Caco-2 (cell line): ENCODE measurements around the gene APBB1IP. TPM values are rescaled to one million over a fixed set of nuclear protein-coding genes. Genes with fewer than 3 reads are reported as not detected.

Experiments
- BruUV-seq: library from RNA; stranded (reverse); fragments of 400-500 nt; replicated peaks from 2 replicates; lab custom pipeline; 2021; lab: Mats Ljungman, UMichigan
- CTCF ChIA-PET: fragments of 300-600 bp; sonication (Branson Sonifier 250); formaldehyde crosslinking; loops from one replicate; lab custom pipeline; 2022; ENCODE audit warnings: antibody characterized with exemption; lab: Charles Lee
- POLR2A ChIA-PET: fragments of 300-600 bp; sonication (Branson Sonifier 250); formaldehyde crosslinking; loops from one replicate; lab custom pipeline; 2022; ENCODE audit warnings: antibody characterized with exemption; lab: Charles Lee
- DNase-seq, 2 experiments: peaks; one replicate each; pipeline versions ENCODE4 v3.0.0 to v3.0.0-alpha.2; 2020 to 2022
- H3K27me3 ChIP-seq: replicated peaks from 2 replicates; pipeline ENCODE4 v1.6.0; 2011; ENCODE audit warnings: low read length; ENCODE audit not compliant: control insufficient read depth, insufficient read depth
- H3K36me3 ChIP-seq: 2 replicates; pipeline ENCODE4 v1.5.1; 2011; ENCODE audit warnings: low read length; ENCODE audit not compliant: control insufficient read depth, insufficient read depth
- H3K4me1 ChIP-seq: fragments of 250-450 bp; sonication (Bioruptor Pico); 2 replicates; pipeline ENCODE4 v1.5.1; 2020; ENCODE audit warnings: mild to moderate bottlenecking
- H3K4me3 ChIP-seq: 2 replicates; pipeline ENCODE4 v1.5.1; 2011; ENCODE audit warnings: low read depth, mild to moderate bottlenecking, control low read depth, low read length
- H3K9me3 ChIP-seq: fragments of 250-450 bp; sonication (Bioruptor Pico); 2 replicates; pipeline ENCODE4 v1.5.1; 2020; ENCODE audit warnings: mild to moderate bottlenecking, moderate library complexity
- H3K27ac Mint-ChIP-seq: one replicate; pipeline ENCODE4 v1.8.0; 2022; ENCODE audit warnings: mixed read lengths; ENCODE audit not compliant: unreplicated experiment
- H3K27me3 Mint-ChIP-seq: one replicate; pipeline ENCODE4 v1.8.0; 2022; ENCODE audit warnings: mixed read lengths; ENCODE audit not compliant: insufficient read depth, unreplicated experiment
- H3K36me3 Mint-ChIP-seq: one replicate; pipeline ENCODE4 v1.8.0; 2022; ENCODE audit warnings: mild to moderate bottlenecking, mixed read lengths; ENCODE audit not compliant: insufficient read depth, unreplicated experiment
- H3K4me1 Mint-ChIP-seq: one replicate; pipeline ENCODE4 v1.8.0; 2022; ENCODE audit warnings: low read depth, mixed read lengths; ENCODE audit not compliant: unreplicated experiment
- H3K4me3 Mint-ChIP-seq: one replicate; pipeline ENCODE4 v1.8.0; 2022; ENCODE audit warnings: mild to moderate bottlenecking, moderate library complexity, mixed read lengths; ENCODE audit not compliant: unreplicated experiment
- H3K9me3 Mint-ChIP-seq: one replicate; pipeline ENCODE4 v1.8.0; 2022; ENCODE audit warnings: mixed read lengths; ENCODE audit not compliant: unreplicated experiment
- intact Hi-C: fragments of 100-400 bp; cut with micrococcal nuclease; formaldehyde crosslinking; loops from one replicate; pipeline ENCODE4 v1.10.0; 2022; ENCODE audit not compliant: unreplicated experiment
- total RNA-seq: library from RNA; stranded (reverse); gene quantifications from 2 replicates; pipeline ENCODE4 v1.2.3, GENCODE V29; 2022
- TF ChIP-seq, protein P1 (sequence below), 2 experiments: fragments of 200-600 bp in 1 of 2; IDR thresholded peaks; 1 replicate in 1 of 2; 2 replicates in 1 of 2; pipeline versions ENCODE4 v1.5.1 to v1.8.0; 2011 to 2022; ENCODE audit warnings: antibody characterized with exemption in 1 of 2, control low read depth in 1 of 2, inconsistent platforms in 1 of 2, low read depth in 1 of 2, low read length in 1 of 2, mild to moderate bottlenecking in 1 of 2, moderate library complexity in 1 of 2; ENCODE audit not compliant: insufficient read depth in 1 of 2, severe bottlenecking in 1 of 2, unreplicated experiment in 1 of 2

Gene APBB1IP
- total RNA-seq, 1 experiment from 2014 or later = 0.14 TPM

DNA sequence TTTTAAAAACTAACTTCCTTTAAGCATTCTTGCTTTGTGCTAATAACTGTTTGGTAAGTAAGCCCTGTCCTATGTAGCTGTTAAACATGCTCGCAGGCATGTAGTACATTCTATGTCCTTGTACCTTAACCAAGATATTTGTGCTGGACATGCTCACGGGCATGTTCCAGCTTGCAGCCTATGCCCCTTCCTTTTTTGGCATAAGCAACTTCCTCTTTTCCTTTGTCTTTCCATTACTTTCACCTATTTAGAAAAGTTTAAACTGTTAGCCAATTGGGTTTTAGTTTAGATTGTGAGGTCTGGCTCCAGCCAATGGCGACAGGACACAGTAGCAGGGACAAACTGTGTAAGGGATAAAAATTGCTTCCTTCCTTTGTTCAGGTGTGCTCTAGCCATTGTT lies 14.4 kb upstream of the APBB1IP start:
- Mint-ChIP-seq H3K4me1 (no peaks in the 10 kb centered on the region), H3K9me3 (peaks cover 12% of the 10 kb centered on the region), H3K4me3 (no peak overlapping the region), H3K27me3 (no peaks in the 10 kb centered on the region), H3K36me3 (no peaks in the 10 kb centered on the region), H3K27ac (no peak overlapping the region)
- Histone ChIP-seq H3K4me1 (no peaks in the 10 kb centered on the region; the same call in 1 of the 2 replicates), H3K36me3 (no peaks in the 10 kb centered on the region), H3K9me3 (no peaks in the 10 kb centered on the region; the same call in 1 of the 2 replicates), H3K4me3 (no peak overlapping the region), H3K27me3 (no peaks in the 10 kb centered on the region)
- TF ChIP-seq, protein P1, sequence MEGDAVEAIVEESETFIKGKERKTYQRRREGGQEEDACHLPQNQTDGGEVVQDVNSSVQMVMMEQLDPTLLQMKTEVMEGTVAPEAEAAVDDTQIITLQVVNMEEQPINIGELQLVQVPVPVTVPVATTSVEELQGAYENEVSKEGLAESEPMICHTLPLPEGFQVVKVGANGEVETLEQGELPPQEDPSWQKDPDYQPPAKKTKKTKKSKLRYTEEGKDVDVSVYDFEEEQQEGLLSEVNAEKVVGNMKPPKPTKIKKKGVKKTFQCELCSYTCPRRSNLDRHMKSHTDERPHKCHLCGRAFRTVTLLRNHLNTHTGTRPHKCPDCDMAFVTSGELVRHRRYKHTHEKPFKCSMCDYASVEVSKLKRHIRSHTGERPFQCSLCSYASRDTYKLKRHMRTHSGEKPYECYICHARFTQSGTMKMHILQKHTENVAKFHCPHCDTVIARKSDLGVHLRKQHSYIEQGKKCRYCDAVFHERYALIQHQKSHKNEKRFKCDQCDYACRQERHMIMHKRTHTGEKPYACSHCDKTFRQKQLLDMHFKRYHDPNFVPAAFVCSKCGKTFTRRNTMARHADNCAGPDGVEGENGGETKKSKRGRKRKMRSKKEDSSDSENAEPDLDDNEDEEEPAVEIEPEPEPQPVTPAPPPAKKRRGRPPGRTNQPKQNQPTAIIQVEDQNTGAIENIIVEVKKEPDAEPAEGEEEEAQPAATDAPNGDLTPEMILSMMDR (IDR thresholded peaks at IDR 0.05; ENCODE audit: insufficient read depth in 1 of 2, low read depth in 1 of 2, low read length in 1 of 2, severe bottlenecking in 1 of 2, unreplicated experiment in 1 of 2) = no peak
- intact Hi-C loops = no loop called here
- ChIA-PET CTCF (no interaction called here), POLR2A (no interaction called here)
- no TSS peak for BruUV-seq
- no peak for DNase-seq

DNA sequence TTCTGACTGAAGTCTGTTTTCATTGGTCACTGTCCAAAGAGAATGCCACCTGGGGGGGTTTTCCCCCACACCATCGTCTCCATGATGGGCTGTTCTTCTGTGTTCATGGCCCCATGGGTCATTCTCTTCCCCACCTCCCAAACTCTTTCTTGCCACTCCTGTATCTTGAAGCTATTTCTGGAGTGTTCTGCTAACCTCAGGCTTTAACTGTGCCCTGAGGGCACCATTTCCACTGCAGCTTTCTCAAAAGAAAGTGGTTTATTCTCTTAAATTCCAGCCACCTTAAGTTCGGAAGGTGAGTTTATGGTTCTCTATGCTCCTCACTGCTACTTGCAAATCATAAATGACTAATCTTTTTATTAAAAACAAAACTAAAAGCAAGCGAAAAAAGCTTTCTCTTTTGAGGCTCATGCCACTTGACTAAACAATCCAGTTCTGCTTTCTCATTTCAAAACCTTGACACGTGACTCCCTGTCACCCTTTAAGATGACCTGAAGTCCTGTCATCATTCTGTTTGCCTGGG lies 7.4 kb upstream of the APBB1IP start:
- Mint-ChIP-seq H3K4me1 (no peaks in the 10 kb centered on the region), H3K27me3 (no peaks in the 10 kb centered on the region), H3K27ac (no peak overlapping the region), H3K36me3 (no peaks in the 10 kb centered on the region), H3K4me3 (no peak overlapping the region), H3K9me3 (peaks cover 23% of the 10 kb centered on the region)
- no peak overlapping the region for H3K4me3 ChIP-seq
- no peaks in the 10 kb centered on the region for H3K27me3 ChIP-seq
- H3K4me1 ChIP-seq = peaks cover 13% of the 10 kb centered on the region
- TF ChIP-seq, protein P1 (IDR thresholded peaks at IDR 0.05; ENCODE audit: insufficient read depth in 1 of 2, low read depth in 1 of 2, low read length in 1 of 2, severe bottlenecking in 1 of 2, unreplicated experiment in 1 of 2) = no peak
- ChIA-PET POLR2A (no interaction called here), CTCF (no interaction called here)
- no peak for DNase-seq
- BruUV-seq = no TSS peak
- intact Hi-C loops = no loop called here
- H3K9me3 ChIP-seq = peaks cover 9% of the 10 kb centered on the region; the same call in 1 of the 2 replicates
- H3K36me3 ChIP-seq = no peaks in the 10 kb centered on the region

DNA sequence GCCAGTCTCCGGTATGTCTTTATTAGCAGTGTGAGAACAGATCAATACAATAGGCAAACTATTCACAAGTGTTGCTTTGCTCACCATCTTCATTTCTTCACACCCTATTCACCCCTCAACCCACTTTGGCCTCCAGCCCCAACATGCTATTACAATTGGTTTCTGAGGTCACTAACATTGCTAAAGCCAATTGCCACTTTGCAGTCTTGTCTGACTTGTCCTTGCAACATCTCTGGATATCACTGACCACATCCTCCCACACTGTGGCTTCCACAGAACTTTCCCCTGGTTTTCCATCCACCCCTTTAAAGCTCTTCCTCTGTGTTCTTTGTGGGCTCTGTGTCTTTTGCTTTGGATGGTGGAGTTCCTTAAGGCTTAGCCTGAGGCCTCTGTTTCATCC lies 5.2 kb upstream of the APBB1IP start:
- POLR2A ChIA-PET = no interaction called here
- Mint-ChIP-seq H3K9me3 (peaks cover 31% of the 10 kb centered on the region), H3K27ac (no peak overlapping the region), H3K4me1 (peaks cover 14% of the 10 kb centered on the region), H3K27me3 (no peaks in the 10 kb centered on the region), H3K4me3 (no peak overlapping the region), H3K36me3 (no peaks in the 10 kb centered on the region)
- TF ChIP-seq, protein P1 (IDR thresholded peaks at IDR 0.05; ENCODE audit: insufficient read depth in 1 of 2, low read depth in 1 of 2, low read length in 1 of 2, severe bottlenecking in 1 of 2, unreplicated experiment in 1 of 2) = no peak
- DNase-seq = no peak
- H3K36me3 ChIP-seq = no peaks in the 10 kb centered on the region
- peaks cover 9% of the 10 kb centered on the region; the same call in 1 of the 2 replicates for H3K9me3 ChIP-seq
- peaks cover 13% of the 10 kb centered on the region for H3K4me1 ChIP-seq
- no TSS peak for BruUV-seq
- no peak overlapping the region for H3K4me3 ChIP-seq
- CTCF ChIA-PET = no interaction called here
- intact Hi-C loops = no loop called here
- H3K27me3 ChIP-seq = no peaks in the 10 kb centered on the region
